Esophagus squamous epithelium (tissue), 5 donors: ENCODE measurements around the gene SIX4. TPM values are rescaled to one million over a fixed set of nuclear protein-coding genes. Genes with fewer than 3 reads are reported as not detected.
A peak's percentile ranks its signal among the peaks of the same experiment; 100 is the strongest.

Experiments
- DNase-seq: peaks from one replicate; lab custom pipeline; 2025; lab: John Stamatoyannopoulos, UW
- H3K27ac ChIP-seq, 4 donors: fragments of 200-600 bp; sonication (generic); one replicate each; pipeline ENCODE4 v1.5.1; 2016 to 2019; ENCODE audit warnings: mild to moderate bottlenecking in 1 of 4
- H3K27me3 ChIP-seq, 4 donors: fragments of 200-600 bp; sonication (generic); 1 replicate in 3 of 4; 2 replicates in 1 of 4; pipeline versions ENCODE4 v1.5.1 to v1.6.0; 2017 to 2021; ENCODE audit warnings: antibody characterized with exemption in 1 of 4
- H3K36me3 ChIP-seq, 3 donors: fragments of 200-600 bp; sonication (generic); one replicate each; pipeline ENCODE4 v1.5.1; 2016 to 2019
- H3K4me1 ChIP-seq, 3 donors: fragments of 200-600 bp; sonication (generic); one replicate each; pipeline ENCODE4 v1.5.1; 2017 to 2019
- H3K4me3 ChIP-seq, 4 donors: fragments of 200-600 bp; sonication (generic); 1 replicate in 3 of 4; 2 replicates in 1 of 4; pipeline ENCODE4 v1.5.1; 2016 to 2019; ENCODE audit warnings: mild to moderate bottlenecking in 2 of 4, moderate library complexity in 1 of 4
- H3K9me3 ChIP-seq, 3 donors: fragments of 200-600 bp; sonication (generic); one replicate each; pipeline ENCODE4 v1.5.1; 2016 to 2019
- CTCF ChIP-seq, 6 experiments: fragments of 450-650 bp in 4 of 6; fragments of 200-600 bp in 2 of 6; sonication (generic) in 2 of 6; IDR thresholded peaks; one replicate each; pipeline ENCODE4 v1.5.1; 2016 to 2019; ENCODE audit warnings: antibody characterized with exemption in 6 of 6, mild to moderate bottlenecking in 4 of 6, moderate library complexity in 4 of 6
- POLR2A ChIP-seq, 4 donors: fragments of 450-650 bp; IDR thresholded peaks; one replicate each; pipeline ENCODE4 v1.6.1; 2017; ENCODE audit warnings: antibody characterized with exemption in 4 of 4, mild to moderate bottlenecking in 4 of 4, moderate library complexity in 3 of 4
- WGBS, 2 donors: methylation state at CpG; one replicate each; pipeline ENCODE4 v1.1.5; 2018; 5-methylcytosine and 5-hydroxymethylcytosine counted together
- intact Hi-C: fragments of 100-400 bp; cut with DNase I; formaldehyde crosslinking; loops from one replicate; pipeline ENCODE4 v1.15.0; 2022
- total RNA-seq, 4 donors: library from RNA; depleted of rRNA; stranded (reverse); fragments of >200 nt; gene quantifications; one replicate each; pipeline ENCODE4 v1.1.0, GENCODE V29; 2016
- donor health status: DM: yes; HTN: yes; CAD: no.

Gene SIX4
- total RNA-seq: under 1 TPM; 0.49 to 0.82 (median 0.64) TPM

- Histone ChIP-seq H3K27me3 (peaks cover 0 to 100% (median 0%) of the 10 kb centered on the region in 4 donors), H3K36me3 (no peaks in the 10 kb centered on the region), H3K9me3 (no peaks in the 10 kb centered on the region), H3K4me1 (peaks cover 3 to 38% (median 11%) of the 10 kb centered on the region in 3 donors), H3K27ac (peak within 1 kb of the TSS; percentile 23 to 62 (median 38)), H3K4me3 (peak within 1 kb of the TSS; percentile 56 to 78 (median 64))
- no peak for TF ChIP-seq CTCF (IDR thresholded peaks at IDR 0.05)
- DNase-seq: no peak
- intact Hi-C loops: no loop called here
- 0 to 5% methylated on average over 31 to 36 of the region's 36 CpGs for WGBS, 2 donors
Observed at GRCh38 chr14:60723907-60724618, at the start of gene SIX4. SIX4 (minus strand) TSS chr14:60724351; CDS start chr14:60724074, 277 bp downstream.

GRCh38 chr14:60773558-60773957 is 49.4 kb upstream of the SIX4 start:
- no peak for DNase-seq
- Histone ChIP-seq H3K9me3 (no peaks in the 10 kb centered on the region), H3K4me1 (peaks cover 0 to 3% (median 0%) of the 10 kb centered on the region in 3 donors), H3K27me3 (no peaks in the 10 kb centered on the region), H3K27ac (no peak overlapping the region), H3K4me3 (no peak overlapping the region), H3K36me3 (no peaks in the 10 kb centered on the region)
- intact Hi-C loops: no loop called here
- TF ChIP-seq POLR2A (IDR thresholded peaks at IDR 0.05) (no peak), CTCF (IDR thresholded peaks at IDR 0.05) (no peak)

- no peak for DNase-seq
- TF ChIP-seq POLR2A (IDR thresholded peaks at IDR 0.05): no peak
- no peak for TF ChIP-seq CTCF (IDR thresholded peaks at IDR 0.05)
- Histone ChIP-seq H3K27ac (no peak overlapping the region), H3K4me1 (no peaks in the 10 kb centered on the region), H3K9me3 (no peaks in the 10 kb centered on the region), H3K36me3 (no peaks in the 10 kb centered on the region), H3K4me3 (no peak overlapping the region), H3K27me3 (no peaks in the 10 kb centered on the region)
- 33 to 39% methylated on average over 2 of the region's 2 CpGs for WGBS, 2 donors
- intact Hi-C loops: no loop called here
Observed at GRCh38 chr14:60771117-60771516, 47.0 kb upstream of the SIX4 start.

- no peak for DNase-seq
- no peak for TF ChIP-seq CTCF (IDR thresholded peaks at IDR 0.05)
- TF ChIP-seq POLR2A (IDR thresholded peaks at IDR 0.05): no peak
- no peak overlapping the region for H3K27ac ChIP-seq
- H3K36me3 ChIP-seq: no peaks in the 10 kb centered on the region
- no peaks in the 10 kb centered on the region for H3K9me3 ChIP-seq
- no peak overlapping the region for H3K4me3 ChIP-seq
- no peaks in the 10 kb centered on the region for H3K27me3 ChIP-seq
- no peaks in the 10 kb centered on the region for H3K4me1 ChIP-seq
- 87 to 92% methylated on average over 2 of the region's 2 CpGs for WGBS, 2 donors
- intact Hi-C loops: no loop called here
Observed at GRCh38 chr14:60768602-60769001, 44.5 kb upstream of the SIX4 start.

- 43 to 48% methylated on average over 3 of the region's 3 CpGs for WGBS, 2 donors
- Histone ChIP-seq H3K4me3 (no peak overlapping the region), H3K36me3 (no peaks in the 10 kb centered on the region), H3K9me3 (no peaks in the 10 kb centered on the region), H3K27me3 (no peaks in the 10 kb centered on the region), H3K27ac (no peak overlapping the region), H3K4me1 (peaks cover 0 to 20% (median 7%) of the 10 kb centered on the region in 3 donors)
- TF ChIP-seq CTCF (IDR thresholded peaks at IDR 0.05) (no peak), POLR2A (IDR thresholded peaks at IDR 0.05) (no peak)
- intact Hi-C loops: no loop called here
- DNase-seq: no peak
Observed at GRCh38 chr14:60760644-60761364, 36.7 kb upstream of the SIX4 start.
